HG03442 (cell line): Measurements from ENCODE around the gene HLA-DOA.

Experiments
- ATAC-seq: cut with Tn5 transposase; IDR thresholded peaks from one replicate; pipeline ENCODE4 v1.9.1; 2021; ENCODE audit warnings: mild to moderate bottlenecking, moderate library complexity; ENCODE audit not compliant: unreplicated experiment

HLA-DOA gene

DNA sequence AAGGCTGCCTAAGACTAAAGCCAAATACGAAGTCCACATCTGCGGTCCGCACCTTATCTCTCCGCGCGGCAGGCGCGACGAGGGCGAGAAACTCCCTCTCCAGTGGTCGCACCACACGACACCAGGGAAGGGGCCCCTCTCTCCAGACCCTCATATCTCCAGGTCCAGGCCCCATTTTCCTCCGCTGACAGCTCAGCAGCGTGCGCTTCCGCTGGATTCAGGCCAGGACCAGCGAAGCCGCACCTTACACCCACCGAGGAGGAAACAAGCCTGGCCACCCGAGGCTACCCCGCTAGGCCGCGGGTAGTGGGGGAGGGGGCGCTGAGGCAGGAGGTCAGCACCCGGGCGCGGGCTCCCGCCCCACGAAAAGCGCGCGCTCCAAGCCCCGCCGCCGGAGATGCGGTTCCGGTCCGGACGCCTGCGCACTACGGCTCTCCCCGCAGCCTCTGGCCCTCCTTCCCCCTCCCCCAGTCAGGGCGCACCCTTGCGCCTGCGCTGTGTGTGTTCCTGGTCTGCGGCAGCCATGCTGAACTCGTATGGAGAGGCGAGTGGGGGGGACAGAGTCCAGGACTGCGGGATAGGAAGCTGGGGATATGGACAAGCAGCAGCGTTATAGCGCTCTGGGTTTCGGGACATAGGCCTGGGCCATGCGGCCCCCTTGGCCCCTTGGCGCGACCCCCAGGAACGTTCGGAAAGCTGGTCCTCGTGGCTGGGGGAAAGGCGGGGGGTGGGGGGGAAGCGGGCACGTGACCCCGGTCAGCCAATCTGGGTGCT, 41.1 kb downstream of the HLA-DOA start, which contains the start of gene BRD2:
Gene BRD2 (plus strand): TSS at position 502 of the 774 bp plus-strand sequence. CDS start 4,305 bp downstream, outside the sequence.
- peak; percentile 24 for ATAC-seq

DNA sequence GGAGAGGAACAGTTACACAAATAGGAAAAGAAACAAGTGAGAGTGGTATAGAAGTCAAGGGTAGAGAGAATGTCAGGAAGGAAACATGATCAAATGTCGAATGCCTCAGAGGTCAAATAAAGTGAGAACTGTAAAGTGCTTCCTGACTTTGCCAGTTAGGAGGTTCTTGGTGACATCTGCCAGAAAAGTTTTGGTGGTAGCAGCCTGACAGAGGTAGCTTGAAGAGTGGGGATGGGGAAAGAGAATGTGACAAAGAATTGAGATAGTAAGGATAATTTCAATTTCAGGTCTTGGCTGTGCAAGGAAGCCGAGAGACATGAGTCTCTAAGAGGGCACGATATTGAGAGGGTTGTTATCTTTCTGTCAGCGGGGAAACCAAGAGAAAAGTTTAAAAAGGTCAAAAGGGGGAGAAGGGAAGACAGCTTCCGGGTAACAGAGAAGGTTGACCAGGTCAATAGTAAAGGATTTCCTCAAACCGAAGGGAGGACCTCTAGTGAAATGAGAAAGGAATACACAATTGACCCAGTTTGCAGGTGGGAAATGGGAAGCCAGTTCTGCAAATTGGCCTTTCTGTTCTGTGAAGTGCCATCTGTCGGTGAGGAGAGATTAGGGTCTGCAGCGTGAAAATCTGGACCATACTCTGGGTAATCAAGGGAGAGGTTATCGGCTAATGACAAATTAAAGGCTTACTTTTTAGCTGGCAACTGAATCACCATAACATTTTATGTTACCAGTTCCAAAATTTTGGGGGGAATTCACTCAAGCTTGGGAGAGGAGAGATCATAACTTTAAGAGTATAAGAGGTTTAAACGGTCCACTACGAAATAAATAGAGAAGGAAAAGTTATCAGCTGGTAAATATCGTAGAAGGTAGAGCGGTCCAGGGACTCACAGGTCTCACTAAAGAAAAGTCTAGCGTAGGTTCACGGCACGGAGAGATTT, 42.0 kb downstream of the HLA-DOA start:
- no peak for ATAC-seq

DNA sequence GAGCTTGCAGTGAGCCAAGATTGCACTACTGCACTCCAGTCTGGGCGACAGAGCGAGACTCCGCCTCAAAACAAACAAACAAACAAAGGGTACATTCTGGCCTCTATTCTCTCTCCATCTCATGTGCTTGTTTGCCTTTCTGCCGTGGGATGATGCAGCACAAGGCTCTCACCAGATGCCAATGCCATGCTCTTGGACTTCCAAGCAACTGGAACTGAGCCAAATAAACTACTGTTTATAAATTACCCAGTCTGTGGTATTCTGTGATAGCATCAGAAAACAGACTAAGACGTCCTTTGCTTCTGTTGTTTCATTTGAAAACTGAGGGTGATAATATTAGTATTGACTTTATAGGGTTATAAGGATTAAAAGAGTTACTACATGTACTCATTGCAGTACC, 44.6 kb downstream of the HLA-DOA start:
- no peak for ATAC-seq

DNA sequence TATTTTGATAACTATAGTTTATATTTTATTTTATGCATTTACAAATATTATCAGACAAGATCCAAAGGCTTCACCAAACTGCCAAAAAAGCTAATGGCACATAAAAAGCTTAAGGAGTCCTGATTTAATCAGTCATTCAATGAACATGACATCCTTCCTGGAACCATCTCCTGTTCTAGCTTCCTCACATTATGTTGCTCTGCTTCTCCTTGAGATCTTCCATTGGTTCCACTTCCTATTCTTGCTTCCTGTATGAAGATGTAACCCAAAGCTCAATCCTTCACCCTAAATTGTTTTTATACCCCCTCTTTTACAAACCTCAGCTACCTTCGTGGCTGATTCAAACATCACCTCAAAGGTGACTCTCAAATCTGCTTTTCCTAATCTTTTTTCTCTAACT, 45.5 kb downstream of the HLA-DOA start:
- no peak for ATAC-seq

DNA sequence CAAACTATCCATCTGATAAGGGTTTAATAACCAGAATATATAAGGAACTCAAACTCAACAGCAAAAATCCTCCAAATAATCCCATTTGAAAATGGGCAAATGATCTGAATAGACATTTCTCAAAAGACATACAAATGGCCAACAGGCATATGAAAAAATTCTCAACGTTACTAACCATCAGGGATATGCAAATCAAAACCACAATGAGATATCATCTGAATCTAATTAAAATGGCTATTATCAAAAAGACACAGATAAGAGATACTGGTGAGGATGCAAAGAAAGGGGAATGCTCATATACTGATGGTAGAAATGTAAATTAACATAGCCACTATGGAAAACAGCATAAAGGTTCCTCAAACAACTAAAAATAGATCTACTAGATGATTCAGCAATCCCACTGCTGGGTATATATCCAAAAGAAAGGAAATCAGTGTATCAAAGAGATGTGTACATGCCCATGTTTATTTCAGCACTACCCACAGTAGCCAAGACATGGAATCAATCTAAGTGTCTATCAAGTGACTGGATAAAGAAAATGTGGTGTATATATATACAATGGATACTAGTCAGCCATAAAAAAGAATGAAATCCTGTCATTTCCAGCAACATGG, 47.1 kb downstream of the HLA-DOA start:
- no peak for ATAC-seq

DNA sequence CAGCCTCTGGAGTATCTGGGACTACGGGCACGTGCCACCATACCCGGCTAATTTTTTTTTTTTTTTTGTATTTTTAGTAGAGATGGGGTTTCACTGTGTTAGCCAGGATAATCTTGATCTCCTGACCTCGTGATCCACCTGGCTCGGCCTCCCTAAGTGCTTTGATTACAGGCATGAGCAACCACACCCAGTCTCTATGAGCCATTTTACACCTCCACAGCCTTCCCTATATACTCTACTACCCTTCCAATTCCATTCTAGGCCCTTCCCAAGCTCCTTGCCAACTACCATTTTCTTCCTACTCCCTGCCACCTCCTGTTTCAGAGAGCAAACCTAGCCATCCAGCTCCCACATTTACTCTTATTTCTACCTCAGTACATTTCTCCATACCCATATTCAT, 48.8 kb downstream of the HLA-DOA start:
- ATAC-seq = no peak

DNA sequence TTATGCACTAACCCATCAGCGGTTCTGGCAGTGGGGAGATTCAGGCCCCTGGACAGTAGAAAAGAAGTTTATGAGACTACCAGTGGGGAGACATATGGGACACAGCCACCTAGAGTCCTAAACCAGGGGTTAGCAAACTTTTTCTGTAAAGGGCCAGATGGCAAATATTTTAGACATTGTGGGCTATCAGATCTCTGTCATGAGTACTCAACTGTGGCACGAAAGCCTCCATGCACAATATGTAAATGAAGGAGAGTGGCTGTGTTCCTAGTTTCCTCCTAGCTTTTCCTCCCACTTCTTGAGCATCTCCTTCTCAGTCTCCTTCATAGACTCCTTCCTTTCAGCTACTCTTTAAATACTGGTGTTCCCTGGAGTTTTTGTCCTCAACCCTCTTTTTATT, 53.2 kb downstream of the HLA-DOA start:
- ATAC-seq = no peak

DNA sequence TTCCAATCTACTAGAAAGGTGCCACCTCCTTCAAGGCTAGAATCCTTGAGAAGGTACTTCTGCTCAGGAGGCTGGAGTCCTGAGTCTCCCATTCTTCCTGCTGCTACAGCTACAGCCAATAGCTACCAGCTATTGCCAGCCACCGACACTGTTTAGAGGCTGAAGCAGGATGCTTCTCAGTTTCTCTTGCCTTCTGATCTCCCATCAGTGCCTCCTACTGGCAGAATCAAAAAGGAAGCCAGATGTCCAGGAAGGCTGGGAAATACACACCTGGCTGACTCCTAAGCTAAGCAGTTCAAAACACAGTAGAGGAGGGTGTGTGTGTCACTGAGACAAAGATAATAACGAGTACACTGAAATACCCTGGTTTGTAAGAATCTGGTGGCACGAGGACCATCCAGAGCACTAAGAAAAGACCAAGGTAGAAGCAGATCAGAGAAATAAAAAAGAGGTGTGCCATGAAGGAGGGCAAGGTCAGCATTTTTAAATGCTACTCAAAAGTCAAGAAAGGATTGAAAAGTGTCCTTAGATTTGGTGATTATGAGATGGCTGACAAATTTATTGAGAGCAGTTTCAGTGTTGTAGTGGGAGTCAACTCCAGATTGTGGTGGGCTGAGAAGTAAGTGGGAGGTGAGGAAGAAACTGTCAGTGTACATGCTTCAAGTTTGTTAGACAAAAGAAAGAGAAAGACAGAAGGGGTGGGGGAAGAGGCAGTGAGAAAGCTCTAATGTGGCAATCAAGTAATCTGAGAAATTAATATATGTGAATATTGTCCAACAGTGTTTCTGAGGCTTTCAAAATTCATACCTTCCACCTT, 54.2 kb downstream of the HLA-DOA start:
- ATAC-seq = no peak

DNA sequence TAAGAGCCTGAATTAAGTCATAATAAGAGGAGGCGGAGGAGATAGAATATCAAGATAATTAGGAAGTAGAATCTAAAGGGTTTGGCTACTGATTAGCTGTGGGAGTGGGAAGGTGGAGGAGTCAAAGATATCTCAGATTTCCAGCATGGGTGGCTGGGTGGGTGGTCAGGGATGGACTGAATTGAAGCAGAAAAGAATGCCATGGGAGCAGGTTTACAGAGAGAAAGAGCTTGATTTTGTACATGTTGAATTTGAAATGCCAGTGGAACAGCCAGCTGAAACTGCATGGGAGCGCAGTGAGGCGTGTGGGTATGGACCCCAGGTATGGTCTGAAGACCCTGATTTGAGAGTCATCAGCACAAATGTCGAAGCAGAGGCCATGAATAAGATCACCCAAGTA, 55.1 kb downstream of the HLA-DOA start:
- ATAC-seq = no peak
